HUDEP-2 (cell line): ENCODE data around the gene ELAC1.
"Not testable (repeated sequence)": the region's sequence is repeated elsewhere in the genome, so short reads cannot be mapped to it uniquely, and the experiment has no call there.

Experiments used
- DNase-seq, 76 experiments: peaks; one replicate each; lab custom pipeline; 2025; ENCODE audit not compliant: unreplicated experiment in 76 of 76; lab: John Stamatoyannopoulos, UW

ELAC1 gene

DNA sequence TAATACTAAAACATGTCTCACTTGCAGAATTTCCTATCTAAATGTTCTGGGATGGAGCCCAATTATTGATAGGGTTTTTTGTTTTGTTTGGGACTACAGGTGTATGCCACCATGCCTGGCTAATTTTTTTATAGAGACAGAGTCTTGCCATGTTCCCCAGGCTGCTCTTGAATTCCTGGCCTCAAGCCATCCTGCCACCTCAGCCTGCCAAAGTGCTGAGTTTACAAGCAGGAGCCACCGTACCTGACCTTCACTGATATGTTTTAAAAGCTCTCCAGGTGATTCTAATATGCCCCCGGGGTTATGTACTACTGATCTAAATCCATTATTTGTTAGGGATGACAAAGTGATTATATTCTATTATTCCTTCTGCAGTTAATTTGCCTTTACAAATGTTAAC lies 2.2 kb downstream of the ELAC1 start:
- DNase-seq: peak in 5 of 76 experiments; percentile 2 to 46 (median 5)

DNA sequence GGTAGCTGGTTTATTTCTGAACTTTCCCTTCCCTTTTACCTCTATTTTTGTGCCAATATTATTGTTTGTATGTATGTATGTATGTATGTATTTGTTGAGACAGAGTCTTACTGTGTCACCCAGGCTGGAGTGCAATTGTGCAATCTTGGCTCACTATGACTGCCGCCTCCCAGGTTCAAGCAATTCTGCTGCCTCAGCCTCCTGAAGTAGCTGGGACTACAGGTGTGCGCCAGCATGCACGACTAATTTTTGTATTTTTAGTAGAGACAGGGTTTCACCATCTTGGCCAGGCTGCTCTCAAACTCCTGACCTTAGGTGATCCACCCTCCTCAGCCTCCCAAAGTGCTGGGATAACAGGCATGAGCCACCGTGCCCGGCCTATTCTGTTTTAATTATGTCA lies 4.6 kb downstream of the ELAC1 start:
- not testable (repeated sequence) for DNase-seq

- no peak for DNase-seq
Observed at GRCh38 chr18:50973367-50974126, 5.7 kb downstream of the ELAC1 start.

GRCh38 chr18:50977037-50977760 lies 9.4 kb downstream of the ELAC1 start:
- no peak for DNase-seq

GRCh38 chr18:50981381-50981780 lies 13.5 kb downstream of the ELAC1 start:
- DNase-seq: no peak

- no peak for DNase-seq
Observed at GRCh38 chr18:50982086-50982801, 14.4 kb downstream of the ELAC1 start.

- peak in 7 of 76 experiments; percentile 3 to 29 (median 5) for DNase-seq
Observed at GRCh38 chr18:50982802-50983179, 15.0 kb downstream of the ELAC1 start.

GRCh38 chr18:50986360-50987087 lies 18.7 kb downstream of the ELAC1 start:
- DNase-seq: no peak

GRCh38 chr18:50987261-50987660 lies 19.4 kb downstream of the ELAC1 start:
- no peak for DNase-seq

DNA sequence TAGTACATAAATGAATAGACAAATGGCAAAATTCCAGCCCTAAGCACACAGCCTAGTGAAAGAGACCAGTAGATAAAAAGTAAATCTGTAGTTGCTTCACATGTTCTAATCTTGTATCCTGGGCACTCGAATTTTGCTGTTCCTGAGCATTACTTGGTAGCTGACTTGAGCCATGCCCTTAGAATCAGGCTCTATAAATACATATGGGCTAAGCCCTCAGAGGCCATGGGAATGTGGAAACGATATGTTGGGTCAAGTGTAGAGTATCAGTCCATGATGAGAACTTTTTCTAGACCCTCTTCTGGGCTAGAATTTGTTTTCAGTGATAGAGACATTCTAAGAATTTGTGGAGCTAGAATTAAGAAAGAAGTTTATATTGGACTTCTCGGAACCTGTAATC lies 21.9 kb downstream of the ELAC1 start:
- DNase-seq: no peak

- DNase-seq: no peak
Observed at GRCh38 chr18:50992351-50992762, 24.5 kb downstream of the ELAC1 start.

- DNase-seq: no peak
Observed at GRCh38 chr18:50994031-50994430, 26.2 kb downstream of the ELAC1 start.

DNA sequence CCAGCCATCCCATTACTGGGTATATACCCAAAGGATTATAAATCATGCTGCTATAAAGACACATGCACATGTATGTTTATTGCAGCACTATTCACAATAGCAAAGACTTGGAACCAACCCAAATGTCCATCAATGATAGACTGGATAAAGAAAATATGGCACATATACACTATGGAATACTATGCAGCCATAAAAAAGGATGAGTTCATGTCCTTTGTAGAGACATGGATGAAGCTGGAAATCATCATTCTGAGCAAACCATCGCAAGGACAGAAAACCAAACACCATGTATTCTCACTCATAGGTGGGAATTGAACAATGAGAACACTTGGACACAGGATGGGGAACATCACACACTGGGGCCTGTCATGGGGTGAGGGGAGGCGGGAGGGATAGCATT lies 35.3 kb downstream of the ELAC1 start:
- not testable (repeated sequence) for DNase-seq

DNA sequence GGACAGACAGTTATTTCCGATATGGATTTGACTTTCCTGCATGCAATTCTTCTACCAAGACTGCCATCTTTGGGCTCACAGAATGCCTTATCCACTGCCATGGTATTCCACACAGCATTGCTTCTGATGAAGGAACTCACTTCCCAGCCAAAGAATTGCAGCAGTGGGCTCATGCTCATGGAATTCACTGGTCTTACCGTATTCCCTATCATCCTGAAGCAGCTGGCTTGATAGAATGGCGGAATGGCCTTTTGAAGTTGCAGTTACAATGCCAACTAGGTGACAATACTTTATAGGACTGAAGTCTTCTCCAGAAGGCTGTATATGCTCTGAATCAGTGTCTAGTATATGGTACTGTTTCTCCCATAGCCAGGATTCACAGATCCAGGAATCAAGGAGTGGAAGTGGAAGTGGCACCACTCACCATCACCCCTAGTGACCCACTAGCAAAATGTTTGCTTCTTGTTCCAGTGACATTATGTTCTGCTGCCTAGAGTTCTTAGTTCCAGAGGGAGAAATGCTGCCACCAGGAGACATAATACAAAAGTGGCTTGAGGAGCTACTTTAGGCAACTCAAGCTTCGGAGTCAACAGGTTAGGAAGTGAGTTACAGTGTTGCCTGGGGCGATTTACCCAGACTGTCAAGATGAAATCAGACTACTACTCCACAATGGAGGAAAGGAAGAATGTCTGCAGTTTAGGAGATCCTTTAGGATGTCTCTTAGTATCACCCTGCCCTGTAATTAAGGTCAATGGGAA lies 38.4 kb downstream of the ELAC1 start:
- DNase-seq: peak in 1 of 76 experiments; percentile 18

GRCh38 chr18:51006948-51007789 lies 39.3 kb downstream of the ELAC1 start:
- DNase-seq: peak in 33 of 76 experiments; percentile 3 to 61 (median 20)

DNA sequence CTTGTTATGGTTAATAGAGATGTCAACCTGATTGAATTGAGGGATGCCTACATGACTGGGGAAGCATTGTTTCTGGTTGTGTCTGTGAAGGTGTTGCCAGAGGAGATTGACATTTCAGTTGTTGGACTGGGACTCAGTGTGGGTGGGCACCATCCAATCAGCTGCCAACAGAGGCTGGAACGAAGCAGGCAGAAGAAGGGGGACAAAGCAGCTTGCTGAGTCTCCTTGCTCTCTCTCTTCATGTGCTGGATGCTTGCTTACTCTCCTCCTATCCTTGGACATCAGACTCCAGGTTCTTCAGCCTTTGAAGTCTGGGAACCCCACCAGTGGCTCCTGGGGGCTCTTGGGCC lies 39.9 kb downstream of the ELAC1 start:
- no peak for DNase-seq

DNA sequence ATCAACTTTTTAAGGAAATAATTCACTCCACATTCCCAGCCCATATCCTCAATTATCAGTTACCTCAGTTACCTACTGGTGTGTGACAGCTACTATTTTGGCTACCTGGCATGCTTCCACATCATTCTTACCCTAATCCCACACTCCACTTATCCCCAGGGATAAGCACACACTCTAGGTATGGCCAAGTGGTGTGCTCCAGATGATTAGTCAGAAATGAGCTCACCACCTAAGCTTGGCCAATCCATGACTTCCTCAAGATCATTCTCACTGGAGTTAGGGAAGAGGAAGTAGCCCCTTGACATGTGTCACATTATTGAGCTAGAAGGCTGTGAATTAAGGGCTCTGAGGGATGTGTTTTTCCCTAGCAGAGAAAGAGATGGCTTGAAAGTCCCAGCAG lies 41.2 kb downstream of the ELAC1 start:
- no peak for DNase-seq

GRCh38 chr18:51010218-51010617 lies 42.4 kb downstream of the ELAC1 start:
- no peak for DNase-seq

DNA sequence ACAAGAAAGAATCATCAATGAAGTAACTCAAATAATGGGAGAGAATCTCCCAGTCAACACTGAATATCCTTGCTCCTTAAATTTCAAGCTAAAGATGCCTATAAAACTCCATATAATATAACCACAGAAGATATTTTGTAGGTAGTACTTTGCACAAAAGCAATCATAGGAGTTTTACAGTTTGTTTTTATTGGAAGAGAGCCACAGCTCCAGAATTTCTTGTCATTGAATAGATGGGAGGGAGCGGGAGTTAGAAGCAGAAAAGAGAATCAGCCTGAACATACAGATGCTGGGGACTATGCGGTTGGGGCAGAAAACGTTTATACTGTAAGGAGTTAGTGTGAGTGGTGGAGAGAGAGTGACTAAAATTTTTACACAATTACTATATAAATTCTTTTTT lies 43.9 kb downstream of the ELAC1 start:
- no peak for DNase-seq
